ENCODE measurements around the gene HOXB3.

The HOXB3 gene

GRCh38 chr17:48562934-48563333 lies 27.1 kb downstream of the HOXB3 start:
- H3K4me1 ChIP-seq (ENCODE audit: control insufficient read depth, insufficient read depth, low read length) = peaks cover 81% of the 10 kb centered on the region
- no peak overlapping the region for H3K9ac ChIP-seq (ENCODE audit: low read length)
- H3K4me3 ChIP-seq (ENCODE audit: low read length) = peak overlapping the region; percentile 17
- peak overlapping the region; percentile 85 for H3K27ac ChIP-seq (ENCODE audit: low read depth, low read length)
- H3K27me3 ChIP-seq (ENCODE audit: control insufficient read depth, insufficient read depth, low read length) = no peaks in the 10 kb centered on the region
- H3K36me3 ChIP-seq (ENCODE audit: control insufficient read depth, insufficient read depth, low read length) = no peaks in the 10 kb centered on the region

- H3K36me3 ChIP-seq (ENCODE audit: control insufficient read depth, insufficient read depth, low read length) = no peaks in the 10 kb centered on the region
- peak overlapping the region; percentile 85 for H3K27ac ChIP-seq (ENCODE audit: low read depth, low read length)
- H3K4me1 ChIP-seq (ENCODE audit: control insufficient read depth, insufficient read depth, low read length) = peaks cover 81% of the 10 kb centered on the region
- H3K4me3 ChIP-seq (ENCODE audit: low read length) = peak overlapping the region; percentile 17
- H3K27me3 ChIP-seq (ENCODE audit: control insufficient read depth, insufficient read depth, low read length) = no peaks in the 10 kb centered on the region
- H3K9ac ChIP-seq (ENCODE audit: low read length) = no peak overlapping the region
These were observed 27.9 kb downstream of the HOXB3 start for GRCh38 chr17:48561884-48562810.

DNA sequence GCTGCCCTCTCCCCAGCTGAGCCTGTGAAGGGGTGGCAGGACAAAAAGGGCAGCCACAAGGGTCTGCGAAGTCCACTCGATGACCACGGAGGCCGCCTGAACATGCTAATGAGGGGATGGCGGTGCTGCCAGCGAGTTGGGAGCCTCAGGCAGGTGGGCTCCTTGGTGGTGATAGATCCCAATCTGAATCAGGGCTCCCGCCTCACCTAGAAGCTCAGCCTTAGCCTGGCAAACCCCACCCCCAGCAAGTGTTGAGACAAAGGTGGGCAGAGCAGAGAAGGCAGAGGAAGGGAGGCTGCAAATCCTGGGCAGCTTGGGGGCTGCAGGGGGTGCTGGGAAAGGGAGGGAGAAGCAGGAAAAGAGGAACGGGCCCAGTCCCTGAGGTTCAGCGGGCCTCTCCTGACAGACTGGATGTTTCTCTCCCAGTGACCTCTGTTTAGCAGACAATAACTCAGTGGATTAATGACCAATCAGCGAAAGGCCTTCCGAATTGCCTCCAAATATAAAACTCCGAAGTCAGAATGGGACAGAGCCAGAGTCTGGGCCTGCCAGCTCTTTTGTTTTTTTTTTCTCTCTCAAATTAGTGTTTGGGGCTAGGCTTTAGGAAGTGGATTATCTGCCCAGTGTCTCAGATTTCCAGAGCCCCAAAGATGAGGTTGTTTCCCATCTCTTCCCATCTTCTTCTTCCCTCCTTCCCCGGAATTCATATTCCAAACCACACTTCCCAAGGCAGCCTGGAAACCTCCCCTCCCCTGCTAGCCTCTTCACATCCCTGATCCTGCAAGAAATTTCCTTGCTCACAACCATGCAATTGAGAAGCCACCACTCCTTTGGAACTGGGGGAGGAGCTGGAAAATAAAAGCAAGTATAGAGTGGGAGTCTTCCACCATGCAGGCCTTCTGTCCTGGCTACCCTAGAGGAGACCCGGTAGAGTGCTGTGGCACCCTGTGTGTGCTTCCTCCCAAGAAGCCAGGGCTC lies 29.9 kb downstream of the HOXB3 start:
- no peaks in the 10 kb centered on the region for H3K36me3 ChIP-seq (ENCODE audit: control insufficient read depth, insufficient read depth, low read length)
- H3K4me3 ChIP-seq (ENCODE audit: low read length) = peak overlapping the region; percentile 1
- H3K27me3 ChIP-seq (ENCODE audit: control insufficient read depth, insufficient read depth, low read length) = no peaks in the 10 kb centered on the region
- peak overlapping the region; percentile 98 for H3K27ac ChIP-seq (ENCODE audit: low read depth, low read length)
- no peak overlapping the region for H3K9ac ChIP-seq (ENCODE audit: low read length)
- H3K4me1 ChIP-seq (ENCODE audit: control insufficient read depth, insufficient read depth, low read length) = peaks cover 75% of the 10 kb centered on the region

- no peak overlapping the region for H3K9ac ChIP-seq (ENCODE audit: low read length)
These were observed 30.8 kb downstream of the HOXB3 start for GRCh38 chr17:48559122-48559839.

DNA sequence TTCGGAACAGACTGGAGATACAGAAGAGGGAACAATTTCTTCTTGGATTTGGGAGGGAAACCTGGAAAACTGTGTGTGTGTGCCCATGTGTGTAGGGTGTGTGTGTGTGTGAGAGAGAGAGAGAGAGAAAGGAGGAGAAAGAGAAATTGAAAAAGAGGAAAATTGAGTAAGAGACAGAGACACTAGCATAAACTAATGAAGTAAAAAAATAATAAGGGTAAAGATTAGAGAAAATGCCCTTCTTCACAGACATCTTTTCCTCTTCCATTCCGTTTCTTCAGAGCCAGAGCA lies 31.3 kb downstream of the HOXB3 start:
- Histone ChIP-seq H3K4me1 (ENCODE audit: control insufficient read depth, insufficient read depth, low read length) (peaks cover 73% of the 10 kb centered on the region), H3K4me3 (ENCODE audit: low read length) (peak overlapping the region; percentile 36)

More at GRCh38 chr17:48559122-48559839, 30.8 kb downstream of the HOXB3 start:
- H3K36me3 ChIP-seq (ENCODE audit: control insufficient read depth, insufficient read depth, low read length) = no peaks in the 10 kb centered on the region
- no peaks in the 10 kb centered on the region for H3K27me3 ChIP-seq (ENCODE audit: control insufficient read depth, insufficient read depth, low read length)
- peak overlapping the region; percentile 30 for H3K4me3 ChIP-seq (ENCODE audit: low read length)
- peaks cover 71% of the 10 kb centered on the region for H3K4me1 ChIP-seq (ENCODE audit: control insufficient read depth, insufficient read depth, low read length)
- H3K27ac ChIP-seq (ENCODE audit: low read depth, low read length) = peak overlapping the region; percentile 98

GRCh38 chr17:48558057-48558830 lies 31.8 kb downstream of the HOXB3 start:
- H3K4me3 ChIP-seq (ENCODE audit: low read length) = peak overlapping the region; percentile 36

More for the DNA sequence above, 31.3 kb downstream of the HOXB3 start:
- Histone ChIP-seq H3K27me3 (ENCODE audit: control insufficient read depth, insufficient read depth, low read length) (no peaks in the 10 kb centered on the region), H3K27ac (ENCODE audit: low read depth, low read length) (peak overlapping the region; percentile 98), H3K36me3 (ENCODE audit: control insufficient read depth, insufficient read depth, low read length) (no peaks in the 10 kb centered on the region), H3K9ac (ENCODE audit: low read length) (no peak overlapping the region)

DNA sequence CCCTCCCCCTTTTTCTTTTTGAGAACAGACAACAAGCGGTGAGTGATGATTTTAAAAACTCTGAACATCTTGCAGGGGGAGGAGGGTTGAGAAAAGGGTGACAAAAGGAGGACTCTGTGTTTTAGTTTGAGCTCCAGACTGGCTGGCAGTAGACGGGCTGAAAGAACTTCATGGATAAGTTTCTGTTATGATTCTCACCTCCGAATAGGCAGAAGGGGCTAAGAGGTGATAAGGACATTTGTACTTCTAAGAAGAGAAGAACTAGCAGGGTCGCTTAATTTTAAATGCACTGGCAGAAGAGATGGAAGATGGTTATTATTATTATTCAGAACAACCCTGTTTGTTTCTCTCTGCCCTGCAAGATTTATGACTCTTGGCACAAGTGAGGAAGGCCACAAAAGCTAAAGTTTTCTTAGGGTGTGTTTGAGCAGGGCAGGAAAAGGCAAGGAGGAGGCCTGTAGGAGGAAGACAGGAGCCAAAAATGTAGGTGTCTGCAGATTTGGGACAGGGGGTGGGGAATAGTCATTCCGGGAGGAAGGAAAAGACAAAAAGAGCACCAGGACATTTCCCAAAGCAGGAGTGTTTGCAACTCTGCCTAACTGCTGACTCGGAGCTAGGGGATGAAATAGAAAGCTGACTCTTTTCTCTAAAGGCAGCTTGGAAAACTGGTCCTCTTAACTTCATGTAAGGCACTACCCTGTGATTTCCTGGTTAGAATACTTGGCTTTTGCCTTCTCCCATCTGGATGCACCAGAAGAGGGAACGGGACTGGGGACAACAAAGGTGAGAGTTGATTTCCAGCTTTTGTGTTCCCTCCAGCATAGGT lies 33.3 kb downstream of the HOXB3 start:
- Histone ChIP-seq H3K36me3 (ENCODE audit: control insufficient read depth, insufficient read depth, low read length) (no peaks in the 10 kb centered on the region), H3K4me3 (ENCODE audit: low read length) (no peak overlapping the region), H3K27me3 (ENCODE audit: control insufficient read depth, insufficient read depth, low read length) (no peaks in the 10 kb centered on the region), H3K4me1 (ENCODE audit: control insufficient read depth, insufficient read depth, low read length) (peaks cover 70% of the 10 kb centered on the region), H3K9ac (ENCODE audit: low read length) (no peak overlapping the region), H3K27ac (ENCODE audit: low read depth, low read length) (peak overlapping the region; percentile 98)

More at GRCh38 chr17:48558057-48558830, 31.8 kb downstream of the HOXB3 start:
- Histone ChIP-seq H3K4me1 (ENCODE audit: control insufficient read depth, insufficient read depth, low read length) (peaks cover 70% of the 10 kb centered on the region), H3K36me3 (ENCODE audit: control insufficient read depth, insufficient read depth, low read length) (no peaks in the 10 kb centered on the region), H3K27me3 (ENCODE audit: control insufficient read depth, insufficient read depth, low read length) (no peaks in the 10 kb centered on the region), H3K27ac (ENCODE audit: low read depth, low read length) (peak overlapping the region; percentile 98), H3K9ac (ENCODE audit: low read length) (no peak overlapping the region)

- Histone ChIP-seq H3K4me3 (ENCODE audit: low read length) (peak overlapping the region; percentile 50), H3K27me3 (ENCODE audit: control insufficient read depth, insufficient read depth, low read length) (no peaks in the 10 kb centered on the region), H3K27ac (ENCODE audit: low read depth, low read length) (peak overlapping the region; percentile 98), H3K4me1 (ENCODE audit: control insufficient read depth, insufficient read depth, low read length) (peaks cover 67% of the 10 kb centered on the region), H3K36me3 (ENCODE audit: control insufficient read depth, insufficient read depth, low read length) (no peaks in the 10 kb centered on the region), H3K9ac (ENCODE audit: low read length) (no peak overlapping the region)
These were observed 33.8 kb downstream of the HOXB3 start for GRCh38 chr17:48556229-48556575.

DNA sequence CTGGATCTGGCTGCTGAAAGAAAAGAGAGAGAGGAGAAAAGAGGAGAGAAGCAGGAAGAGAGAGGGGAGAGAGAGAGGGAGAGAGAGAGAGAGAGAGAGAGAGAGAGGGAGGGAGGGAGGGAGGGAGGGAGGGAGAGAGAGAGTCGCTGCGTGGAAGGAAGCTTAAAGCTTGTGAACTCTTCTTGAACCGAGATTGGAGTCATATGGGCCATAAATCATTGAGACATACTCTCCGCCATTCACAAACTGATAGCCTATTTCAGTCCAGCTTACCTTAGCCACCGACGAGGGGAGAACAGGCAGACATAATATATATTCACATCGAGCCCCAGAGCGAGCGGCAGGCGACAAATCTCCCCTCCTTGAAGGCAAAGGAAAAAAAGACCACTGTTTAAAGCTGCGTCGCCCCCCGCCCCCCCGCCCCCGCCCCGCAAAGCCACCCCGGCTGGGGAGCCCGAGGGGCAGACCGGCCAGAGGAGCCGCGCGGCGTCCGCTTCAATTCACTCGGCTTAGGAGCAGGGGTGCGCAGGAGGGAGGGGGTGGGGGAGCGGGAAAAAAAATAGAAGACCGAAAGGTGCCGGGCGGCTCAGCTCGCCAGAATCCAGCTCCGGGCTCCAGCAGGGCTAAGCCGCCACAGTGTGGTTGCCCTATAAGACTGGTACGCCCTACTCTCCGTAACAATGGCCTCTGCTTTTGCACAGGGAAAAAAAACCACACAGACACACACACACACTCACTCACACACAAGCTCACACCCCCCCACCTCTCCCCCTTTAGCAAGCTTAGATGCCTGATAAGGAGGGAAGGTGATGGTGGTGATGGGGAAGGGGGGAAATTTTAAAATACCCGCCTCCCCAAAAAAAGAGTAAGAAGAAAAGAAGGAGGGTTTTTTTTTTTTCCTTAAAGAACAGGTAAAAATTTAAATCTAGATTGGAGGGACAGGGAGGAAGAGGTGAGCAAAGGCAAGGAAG lies 34.5 kb downstream of the HOXB3 start:
- Histone ChIP-seq H3K4me1 (ENCODE audit: control insufficient read depth, insufficient read depth, low read length) (peaks cover 67% of the 10 kb centered on the region), H3K27ac (ENCODE audit: low read depth, low read length) (peak overlapping the region; percentile 98), H3K27me3 (ENCODE audit: control insufficient read depth, insufficient read depth, low read length) (no peaks in the 10 kb centered on the region)

More for the DNA sequence above, 34.5 kb downstream of the HOXB3 start:
- Histone ChIP-seq H3K4me3 (ENCODE audit: low read length) (peak overlapping the region; percentile 50), H3K9ac (ENCODE audit: low read length) (no peak overlapping the region), H3K36me3 (ENCODE audit: control insufficient read depth, insufficient read depth, low read length) (no peaks in the 10 kb centered on the region)

Measured in rectal smooth muscle tissue (tissue), 1 donor.